GM19395 (cell line): ENCODE measurements around the gene NME3.

Experiments used
- ATAC-seq: cut with Tn5 transposase; IDR thresholded peaks from one replicate; pipeline ENCODE4 v1.9.1; 2021; ENCODE audit warnings: mild to moderate bottlenecking, moderate library complexity; ENCODE audit not compliant: unreplicated experiment

The NME3 gene

GRCh38 chr16:1729445-1729844 lies 41.9 kb downstream of the NME3 start:
- ATAC-seq: no peak

- ATAC-seq: no peak
Observed at GRCh38 chr16:1729026-1729425, 42.3 kb downstream of the NME3 start.

GRCh38 chr16:1727651-1728624 lies 43.4 kb downstream of the NME3 start:
- ATAC-seq: no peak

- ATAC-seq: no peak
Observed at GRCh38 chr16:1726661-1727502, 44.5 kb downstream of the NME3 start.

- no peak for ATAC-seq
Observed at GRCh38 chr16:1724491-1724890, 46.9 kb downstream of the NME3 start.

GRCh38 chr16:1723450-1724147 lies 47.7 kb downstream of the NME3 start:
- ATAC-seq: no peak

- ATAC-seq: no peak
Observed at GRCh38 chr16:1721372-1721771, 50.0 kb downstream of the NME3 start.
